K562 (cell line): Measurements from ENCODE around the gene SERTAD1. TPM values are rescaled to one million over a fixed set of nuclear protein-coding genes. Genes with fewer than 3 reads are reported as not detected.

Experiments used
- BCOR ChIP-seq: fragments of 450-650 bp; IDR thresholded peaks from 2 replicates; pipeline ENCODE4 v1.6.1; 2016
- BMI1 ChIP-seq: fragments of 150-350 bp; IDR thresholded peaks from 2 replicates; pipeline ENCODE4 v1.6.1; 2014; ENCODE audit warnings: low read length
- HCFC1 ChIP-seq: IDR thresholded peaks from 2 replicates; pipeline ENCODE4 v1.6.1; 2012; ENCODE audit warnings: low read depth, low read length, improper control_type of control experiment
- HDAC1 ChIP-seq, 2 experiments: fragments of 450-650 bp; IDR thresholded peaks; 2 replicates each; pipeline ENCODE4 v1.6.1; 2016 to 2017; ENCODE audit warnings: inconsistent platforms in 1 of 2, mild to moderate bottlenecking in 1 of 2, moderate library complexity in 1 of 2
- LARP7 ChIP-seq: fragments of 450-650 bp; IDR thresholded peaks from 2 replicates; pipeline ENCODE4 v1.6.1; 2016
- LCOR ChIP-seq: sonication (generic); formaldehyde crosslinking; IDR thresholded peaks from 2 replicates; pipeline ENCODE4 v1.8.0; 2022; ENCODE audit warnings: mild to moderate bottlenecking, missing genetic modification reagents
- MTA1 ChIP-seq: fragments of 450-650 bp; IDR thresholded peaks from 2 replicates; pipeline ENCODE4 v1.6.1; 2017; ENCODE audit warnings: borderline replicate concordance
- NEUROD1 ChIP-seq: fragments of 150-350 bp; IDR thresholded peaks from 2 replicates; pipeline ENCODE4 v1.6.1; 2014; ENCODE audit warnings: borderline replicate concordance, low read length, low read depth; ENCODE audit not compliant: partially characterized antibody
- VEZF1 ChIP-seq: fragments of 200-800 bp; sonication (Bioruptor generic); IDR thresholded peaks from 2 replicates; pipeline ENCODE4 v1.6.1; 2017; ENCODE audit warnings: missing genetic modification characterization, missing compliant biosample characterization
- ZNF589 ChIP-seq: fragments of 200-800 bp; sonication (Bioruptor generic); IDR thresholded peaks from 2 replicates; pipeline ENCODE4 v1.6.1; 2016; ENCODE audit warnings: low read depth, missing genetic modification characterization, missing compliant biosample characterization
- ZNF717 ChIP-seq: fragments of 250-450 bp; sonication (Bioruptor Pico); IDR thresholded peaks from 2 replicates; pipeline ENCODE4 v1.5.0; 2021
- ZNF76 ChIP-seq: fragments of 250-450 bp; sonication (Bioruptor Pico); IDR thresholded peaks from 2 replicates; pipeline ENCODE4 v1.4.0; 2020; ENCODE audit warnings: mild to moderate bottlenecking, moderate library complexity, borderline replicate concordance
- polyA plus RNA-seq, 8 experiments: library from polyadenylated mRNA; depleted of rRNA in 4 of 8; stranded (reverse) in 5 of 8; unstranded in 3 of 8; fragments of >200 nt; fragmentation: Nextera tagmentation in 2 of 8; fragmentation: Illumina TruSeq in 1 of 8; extraction: Ambion mirVana in 2 of 8; extraction: Trizol in 1 of 8; gene quantifications; 2 replicates each; pipeline versions ENCODE4 v1.2.1 to v1.2.3, GENCODE V29; 2011 to 2014; ENCODE audit warnings: inconsistent platforms in 1 of 8, missing spikeins in 1 of 8
- total RNA-seq, 7 experiments: library from RNA; depleted of rRNA in 6 of 7; stranded (reverse); fragments of >200 nt in 6 of 7; fragmentation: Illumina TruSeq in 2 of 7; extraction: Trizol in 2 of 7; gene quantifications; 2 replicates each; pipeline versions ENCODE4 v1.2.1 to v1.2.3, GENCODE V29; 2011 to 2021; ENCODE audit warnings: low replicate concordance in 1 of 7
- TF ChIP-seq, protein P1 (sequence below): fragments of 250-450 bp; sonication (Bioruptor Pico); IDR thresholded peaks from 2 replicates; pipeline ENCODE4 v1.4.0; 2020
- TF ChIP-seq, protein P2 (sequence below): sonication (generic); formaldehyde crosslinking; IDR thresholded peaks from 2 replicates; pipeline ENCODE4 v1.8.0; 2022; ENCODE audit warnings: mild to moderate bottlenecking, missing genetic modification reagents
- TF ChIP-seq, protein P3 (sequence below): fragments of 250-450 bp; sonication (Bioruptor Pico); IDR thresholded peaks from 2 replicates; pipeline ENCODE4 v1.4.0; 2020; ENCODE audit warnings: mild to moderate bottlenecking
- TF ChIP-seq, protein P4 (sequence below): sonication (generic); formaldehyde crosslinking; IDR thresholded peaks from 2 replicates; pipeline ENCODE4 v1.9.0; 2022; ENCODE audit warnings: mild to moderate bottlenecking, missing genetic modification reagents

The SERTAD1 gene
- total and polyA plus RNA-seq, 9 of the 15 experiments (the other 6 are each of a cell fraction or from before 2014, with no cell fraction given): 0.15 to 8.7 (median 4.9) TPM

DNA sequence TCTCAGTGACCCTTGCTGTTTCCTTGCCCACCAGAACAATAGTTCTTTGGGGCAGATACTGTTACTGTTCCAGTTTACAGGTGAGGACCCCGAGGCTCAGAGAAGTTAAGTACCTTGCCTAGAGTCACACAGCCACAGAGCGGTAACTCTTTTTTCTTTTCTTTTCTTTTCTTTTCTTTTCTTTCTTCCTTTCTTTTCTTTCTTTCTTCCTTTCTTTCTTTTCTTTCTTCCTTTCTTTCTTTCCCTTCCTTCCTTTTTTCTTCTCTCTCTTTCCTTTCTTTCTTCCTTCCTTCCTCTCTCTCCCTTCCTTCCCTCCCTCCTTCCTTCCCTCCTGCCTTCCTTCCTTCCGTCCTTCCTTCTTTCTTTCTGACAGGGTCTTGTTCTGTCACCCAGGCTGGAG lies 7.8 kb downstream of the SERTAD1 start (continued):
- TF ChIP-seq LARP7: peak; percentile 85; the same call in 1 of the 2 replicates
- no peak for TF ChIP-seq LCOR
- TF ChIP-seq ZNF589 (CRISPR knock-in tag): no peak
- TF ChIP-seq VEZF1 (CRISPR knock-in tag): no peak
- peak in 1 of 2 experiments; percentile 43; a peak in 1 of 4 replicates for TF ChIP-seq HDAC1 (IDR thresholded peaks at IDR 0.05)
- TF ChIP-seq, protein P1, sequence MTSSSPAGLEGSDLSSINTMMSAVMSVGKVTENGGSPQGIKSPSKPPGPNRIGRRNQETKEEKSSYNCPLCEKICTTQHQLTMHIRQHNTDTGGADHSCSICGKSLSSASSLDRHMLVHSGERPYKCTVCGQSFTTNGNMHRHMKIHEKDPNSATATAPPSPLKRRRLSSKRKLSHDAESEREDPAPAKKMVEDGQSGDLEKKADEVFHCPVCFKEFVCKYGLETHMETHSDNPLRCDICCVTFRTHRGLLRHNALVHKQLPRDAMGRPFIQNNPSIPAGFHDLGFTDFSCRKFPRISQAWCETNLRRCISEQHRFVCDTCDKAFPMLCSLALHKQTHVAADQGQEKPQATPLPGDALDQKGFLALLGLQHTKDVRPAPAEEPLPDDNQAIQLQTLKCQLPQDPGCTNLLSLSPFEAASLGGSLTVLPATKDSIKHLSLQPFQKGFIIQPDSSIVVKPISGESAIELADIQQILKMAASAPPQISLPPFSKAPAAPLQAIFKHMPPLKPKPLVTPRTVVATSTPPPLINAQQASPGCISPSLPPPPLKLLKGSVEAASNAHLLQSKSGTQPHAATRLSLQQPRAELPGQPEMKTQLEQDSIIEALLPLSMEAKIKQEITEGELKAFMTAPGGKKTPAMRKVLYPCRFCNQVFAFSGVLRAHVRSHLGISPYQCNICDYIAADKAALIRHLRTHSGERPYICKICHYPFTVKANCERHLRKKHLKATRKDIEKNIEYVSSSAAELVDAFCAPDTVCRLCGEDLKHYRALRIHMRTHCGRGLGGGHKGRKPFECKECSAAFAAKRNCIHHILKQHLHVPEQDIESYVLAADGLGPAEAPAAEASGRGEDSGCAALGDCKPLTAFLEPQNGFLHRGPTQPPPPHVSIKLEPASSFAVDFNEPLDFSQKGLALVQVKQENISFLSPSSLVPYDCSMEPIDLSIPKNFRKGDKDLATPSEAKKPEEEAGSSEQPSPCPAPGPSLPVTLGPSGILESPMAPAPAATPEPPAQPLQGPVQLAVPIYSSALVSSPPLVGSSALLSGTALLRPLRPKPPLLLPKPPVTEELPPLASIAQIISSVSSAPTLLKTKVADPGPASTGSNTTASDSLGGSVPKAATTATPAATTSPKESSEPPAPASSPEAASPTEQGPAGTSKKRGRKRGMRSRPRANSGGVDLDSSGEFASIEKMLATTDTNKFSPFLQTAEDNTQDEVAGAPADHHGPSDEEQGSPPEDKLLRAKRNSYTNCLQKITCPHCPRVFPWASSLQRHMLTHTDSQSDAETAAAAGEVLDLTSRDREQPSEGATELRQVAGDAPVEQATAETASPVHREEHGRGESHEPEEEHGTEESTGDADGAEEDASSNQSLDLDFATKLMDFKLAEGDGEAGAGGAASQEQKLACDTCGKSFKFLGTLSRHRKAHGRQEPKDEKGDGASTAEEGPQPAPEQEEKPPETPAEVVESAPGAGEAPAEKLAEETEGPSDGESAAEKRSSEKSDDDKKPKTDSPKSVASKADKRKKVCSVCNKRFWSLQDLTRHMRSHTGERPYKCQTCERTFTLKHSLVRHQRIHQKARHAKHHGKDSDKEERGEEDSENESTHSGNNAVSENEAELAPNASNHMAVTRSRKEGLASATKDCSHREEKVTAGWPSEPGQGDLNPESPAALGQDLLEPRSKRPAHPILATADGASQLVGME (CRISPR knock-in tag): no peak
- TF ChIP-seq HCFC1: no peak
- TF ChIP-seq MTA1: peak; percentile 50; the same call in 1 of the 2 replicates
- TF ChIP-seq ZNF76 (CRISPR knock-in tag): no peak
- TF ChIP-seq, protein P2, sequence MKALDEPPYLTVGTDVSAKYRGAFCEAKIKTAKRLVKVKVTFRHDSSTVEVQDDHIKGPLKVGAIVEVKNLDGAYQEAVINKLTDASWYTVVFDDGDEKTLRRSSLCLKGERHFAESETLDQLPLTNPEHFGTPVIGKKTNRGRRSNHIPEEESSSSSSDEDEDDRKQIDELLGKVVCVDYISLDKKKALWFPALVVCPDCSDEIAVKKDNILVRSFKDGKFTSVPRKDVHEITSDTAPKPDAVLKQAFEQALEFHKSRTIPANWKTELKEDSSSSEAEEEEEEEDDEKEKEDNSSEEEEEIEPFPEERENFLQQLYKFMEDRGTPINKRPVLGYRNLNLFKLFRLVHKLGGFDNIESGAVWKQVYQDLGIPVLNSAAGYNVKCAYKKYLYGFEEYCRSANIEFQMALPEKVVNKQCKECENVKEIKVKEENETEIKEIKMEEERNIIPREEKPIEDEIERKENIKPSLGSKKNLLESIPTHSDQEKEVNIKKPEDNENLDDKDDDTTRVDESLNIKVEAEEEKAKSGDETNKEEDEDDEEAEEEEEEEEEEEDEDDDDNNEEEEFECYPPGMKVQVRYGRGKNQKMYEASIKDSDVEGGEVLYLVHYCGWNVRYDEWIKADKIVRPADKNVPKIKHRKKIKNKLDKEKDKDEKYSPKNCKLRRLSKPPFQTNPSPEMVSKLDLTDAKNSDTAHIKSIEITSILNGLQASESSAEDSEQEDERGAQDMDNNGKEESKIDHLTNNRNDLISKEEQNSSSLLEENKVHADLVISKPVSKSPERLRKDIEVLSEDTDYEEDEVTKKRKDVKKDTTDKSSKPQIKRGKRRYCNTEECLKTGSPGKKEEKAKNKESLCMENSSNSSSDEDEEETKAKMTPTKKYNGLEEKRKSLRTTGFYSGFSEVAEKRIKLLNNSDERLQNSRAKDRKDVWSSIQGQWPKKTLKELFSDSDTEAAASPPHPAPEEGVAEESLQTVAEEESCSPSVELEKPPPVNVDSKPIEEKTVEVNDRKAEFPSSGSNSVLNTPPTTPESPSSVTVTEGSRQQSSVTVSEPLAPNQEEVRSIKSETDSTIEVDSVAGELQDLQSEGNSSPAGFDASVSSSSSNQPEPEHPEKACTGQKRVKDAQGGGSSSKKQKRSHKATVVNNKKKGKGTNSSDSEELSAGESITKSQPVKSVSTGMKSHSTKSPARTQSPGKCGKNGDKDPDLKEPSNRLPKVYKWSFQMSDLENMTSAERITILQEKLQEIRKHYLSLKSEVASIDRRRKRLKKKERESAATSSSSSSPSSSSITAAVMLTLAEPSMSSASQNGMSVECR (CRISPR knock-in tag): no peak
- TF ChIP-seq, protein P3, sequence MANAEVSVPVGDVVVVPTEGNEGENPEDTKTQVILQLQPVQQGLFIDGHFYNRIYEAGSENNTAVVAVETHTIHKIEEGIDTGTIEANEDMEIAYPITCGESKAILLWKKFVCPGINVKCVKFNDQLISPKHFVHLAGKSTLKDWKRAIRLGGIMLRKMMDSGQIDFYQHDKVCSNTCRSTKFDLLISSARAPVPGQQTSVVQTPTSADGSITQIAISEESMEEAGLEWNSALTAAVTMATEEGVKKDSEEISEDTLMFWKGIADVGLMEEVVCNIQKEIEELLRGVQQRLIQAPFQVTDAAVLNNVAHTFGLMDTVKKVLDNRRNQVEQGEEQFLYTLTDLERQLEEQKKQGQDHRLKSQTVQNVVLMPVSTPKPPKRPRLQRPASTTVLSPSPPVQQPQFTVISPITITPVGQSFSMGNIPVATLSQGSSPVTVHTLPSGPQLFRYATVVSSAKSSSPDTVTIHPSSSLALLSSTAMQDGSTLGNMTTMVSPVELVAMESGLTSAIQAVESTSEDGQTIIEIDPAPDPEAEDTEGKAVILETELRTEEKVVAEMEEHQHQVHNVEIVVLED: no peak
- TF ChIP-seq ZNF717 (CRISPR knock-in tag): no peak
- TF ChIP-seq BMI1: no peak
- TF ChIP-seq, protein P4, sequence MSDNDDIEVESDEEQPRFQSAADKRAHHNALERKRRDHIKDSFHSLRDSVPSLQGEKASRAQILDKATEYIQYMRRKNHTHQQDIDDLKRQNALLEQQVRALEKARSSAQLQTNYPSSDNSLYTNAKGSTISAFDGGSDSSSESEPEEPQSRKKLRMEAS (CRISPR knock-in tag): no peak
- TF ChIP-seq NEUROD1: no peak
- peak; percentile 94 for TF ChIP-seq BCOR
